Measurements from ENCODE around the gene VHLL. TPM values are rescaled to one million over a fixed set of nuclear protein-coding genes. Genes with fewer than 3 reads are reported as not detected.

VHLL gene
- total and polyA plus RNA-seq, 10 donors: not detected

DNA sequence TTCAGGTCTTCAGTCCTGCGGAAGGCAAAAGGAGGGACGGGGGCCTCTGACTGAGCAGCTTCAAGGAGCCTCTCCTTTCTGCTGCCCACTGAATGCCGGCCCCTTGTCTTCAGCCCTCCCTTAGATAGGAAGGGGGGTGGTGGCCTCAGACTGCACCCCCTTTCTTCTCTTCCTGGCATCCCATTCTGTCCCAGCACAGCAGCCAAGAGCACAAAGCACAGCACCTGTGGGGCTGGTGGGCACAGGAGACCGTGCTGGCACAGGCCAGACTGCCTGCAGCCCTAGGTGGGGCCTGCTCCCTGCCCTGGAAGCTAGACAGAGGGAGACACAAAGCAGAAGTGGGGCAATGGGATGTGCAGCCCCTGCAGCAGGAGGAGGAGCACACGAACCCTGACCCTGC lies 49.5 kb downstream of the VHLL start:
- Histone ChIP-seq H3K27ac (no peak overlapping the region), H3K27me3 (replicated peaks in 1 of 7) (peaks cover 0 to 23% (median 12%) of the 10 kb centered on the region in 7 donors), H3K4me1 (peaks cover 11 to 53% (median 21%) of the 10 kb centered on the region in 6 donors), H3K36me3 (peaks cover 0 to 59% (median 57%) of the 10 kb centered on the region in 6 donors), H3K9me3 (no peaks in the 10 kb centered on the region), H3K4me3 (no peak overlapping the region)
- DNase-seq: no peak
- WGBS, 5 donors: 80 to 93% (median 87%) methylated on average over 5 of the region's 5 CpGs
- intact Hi-C loops (cut with DNase I; ENCODE audit: low total_unique reads): no loop called here
- TF ChIP-seq, protein P1, sequence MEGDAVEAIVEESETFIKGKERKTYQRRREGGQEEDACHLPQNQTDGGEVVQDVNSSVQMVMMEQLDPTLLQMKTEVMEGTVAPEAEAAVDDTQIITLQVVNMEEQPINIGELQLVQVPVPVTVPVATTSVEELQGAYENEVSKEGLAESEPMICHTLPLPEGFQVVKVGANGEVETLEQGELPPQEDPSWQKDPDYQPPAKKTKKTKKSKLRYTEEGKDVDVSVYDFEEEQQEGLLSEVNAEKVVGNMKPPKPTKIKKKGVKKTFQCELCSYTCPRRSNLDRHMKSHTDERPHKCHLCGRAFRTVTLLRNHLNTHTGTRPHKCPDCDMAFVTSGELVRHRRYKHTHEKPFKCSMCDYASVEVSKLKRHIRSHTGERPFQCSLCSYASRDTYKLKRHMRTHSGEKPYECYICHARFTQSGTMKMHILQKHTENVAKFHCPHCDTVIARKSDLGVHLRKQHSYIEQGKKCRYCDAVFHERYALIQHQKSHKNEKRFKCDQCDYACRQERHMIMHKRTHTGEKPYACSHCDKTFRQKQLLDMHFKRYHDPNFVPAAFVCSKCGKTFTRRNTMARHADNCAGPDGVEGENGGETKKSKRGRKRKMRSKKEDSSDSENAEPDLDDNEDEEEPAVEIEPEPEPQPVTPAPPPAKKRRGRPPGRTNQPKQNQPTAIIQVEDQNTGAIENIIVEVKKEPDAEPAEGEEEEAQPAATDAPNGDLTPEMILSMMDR (IDR thresholded peaks at IDR 0.05 in 8 of 11, conservative IDR thresholded peaks at IDR 0.05 in 3 of 11): no peak
- TF ChIP-seq POLR2AphosphoS5 (IDR thresholded peaks at IDR 0.05): peak in 1 of 3 donors; percentile 42

Other genes starting within 250 kb of the VHLL start
- 10 to 100 TPM; 15.7 to 26.4 (median 21.2) TPM for gene UBQLN4, start 245.5 kb downstream of the VHLL start, total RNA-seq
- gene UBQLN4, start 245.5 kb downstream of the VHLL start, polyA plus RNA-seq: 10 to 100 TPM; 11.2 to 18.0 (median 12.2) TPM
- 10 to 100 TPM; 29.5 to 53.3 (median 42.3) TPM for gene LAMTOR2, start 244.5 kb downstream of the VHLL start, total RNA-seq
- gene LAMTOR2, start 244.5 kb downstream of the VHLL start, polyA plus RNA-seq: 100 to 1,000 TPM in 2 of 3 donors, 10 to 100 TPM in 1; 80.0 to 121 (median 107) TPM
- gene RAB25, start 238.1 kb downstream of the VHLL start, total RNA-seq: under 1 TPM in 2 of 7 donors, not detected in 5; 0.50 to 0.70 TPM
- gene RAB25, start 238.1 kb downstream of the VHLL start, polyA plus RNA-seq: under 1 TPM; 0.28 to 0.61 (median 0.45) TPM
- gene MEX3A, start 216.8 kb downstream of the VHLL start, total RNA-seq: under 1 TPM; 0.26 to 0.76 (median 0.38) TPM
- gene MEX3A, start 216.8 kb downstream of the VHLL start, polyA plus RNA-seq: under 1 TPM; 0.11 to 0.17 (median 0.16) TPM
- 100 to 1,000 TPM in 6 of 7 donors, 10 to 100 TPM in 1; 95.1 to 279 (median 124) TPM for gene LMNA, start 184.6 kb downstream of the VHLL start, total RNA-seq
- gene LMNA, start 184.6 kb downstream of the VHLL start, polyA plus RNA-seq: 10 to 100 TPM; 33.9 to 61.1 (median 39.4) TPM
- gene SEMA4A, start 145.7 kb downstream of the VHLL start, total RNA-seq: 10 to 100 TPM; 21.1 to 65.9 (median 37.7) TPM
- 1 to 10 TPM; 7.1 to 9.3 (median 9.1) TPM for gene SEMA4A, start 145.7 kb downstream of the VHLL start, polyA plus RNA-seq
- gene SLC25A44, start 105.2 kb downstream of the VHLL start, total RNA-seq: 10 to 100 TPM; 22.8 to 32.7 (median 29.0) TPM
- 1 to 10 TPM; 4.8 to 8.4 (median 6.2) TPM for gene SLC25A44, start 105.2 kb downstream of the VHLL start, polyA plus RNA-seq
- 10 to 100 TPM; 43.8 to 74.0 (median 59.5) TPM for gene PMF1, start 86.3 kb downstream of the VHLL start, total RNA-seq
- gene PMF1, start 86.3 kb downstream of the VHLL start, polyA plus RNA-seq: 10 to 100 TPM; 66.3 to 97.6 (median 79.3) TPM
- 1 to 10 TPM; 1.8 to 6.0 (median 2.5) TPM for gene BGLAP, start 57.1 kb downstream of the VHLL start, total RNA-seq
- 1 to 10 TPM; 1.7 to 2.4 (median 2.4) TPM for gene BGLAP, start 57.1 kb downstream of the VHLL start, polyA plus RNA-seq
- gene PAQR6, start 51.3 kb downstream of the VHLL start, total RNA-seq: 1 to 10 TPM in 6 of 7 donors, under 1 TPM in 1; 0.94 to 4.0 (median 1.8) TPM
- gene PAQR6, start 51.3 kb downstream of the VHLL start, polyA plus RNA-seq: 1 to 10 TPM in 2 of 3 donors, under 1 TPM in 1; 0.80 to 2.3 (median 2.2) TPM
- 10 to 100 TPM; 48.9 to 80.5 (median 70.8) TPM for gene SMG5, start 16.5 kb downstream of the VHLL start, total RNA-seq
- 10 to 100 TPM; 14.9 to 33.6 (median 17.7) TPM for gene SMG5, start 16.5 kb downstream of the VHLL start, polyA plus RNA-seq
- 1 to 10 TPM; 2.6 to 6.8 (median 4.6) TPM for gene TMEM79, start 15.0 kb downstream of the VHLL start, total RNA-seq
- 1 to 10 TPM; 3.4 to 5.3 (median 3.8) TPM for gene TMEM79, start 15.0 kb downstream of the VHLL start, polyA plus RNA-seq
- 10 to 100 TPM; 25.5 to 54.4 (median 44.2) TPM for gene GLMP, start 3.6 kb downstream of the VHLL start, total RNA-seq
- gene GLMP, start 3.6 kb downstream of the VHLL start, polyA plus RNA-seq: 10 to 100 TPM; 26.3 to 31.9 (median 30.6) TPM
- gene CCT3, start 39.0 kb upstream of the VHLL start, total RNA-seq: 100 to 1,000 TPM in 5 of 7 donors, 10 to 100 TPM in 2; 83.9 to 129 (median 104) TPM
- gene CCT3, start 39.0 kb upstream of the VHLL start, polyA plus RNA-seq: 100 to 1,000 TPM in 2 of 3 donors, 10 to 100 TPM in 1; 73.7 to 113 (median 106) TPM
- not detected for gene TSACC, start 39.2 kb upstream of the VHLL start, total RNA-seq
- gene TSACC, start 39.2 kb upstream of the VHLL start, polyA plus RNA-seq: 1 to 10 TPM in 2 of 3 donors, under 1 TPM in 1; 0.41 to 1.4 (median 1.3) TPM
- 1 to 10 TPM in 1 of 7 donors, under 1 TPM in 1, not detected in 5; 0.67 to 1.4 TPM for gene RHBG, start 69.9 kb upstream of the VHLL start, total RNA-seq
- under 1 TPM; 0.05 to 0.38 (median 0.13) TPM for gene RHBG, start 69.9 kb upstream of the VHLL start, polyA plus RNA-seq
- 100 to 1,000 TPM in 1 of 7 donors, 10 to 100 TPM in 6; 56.0 to 103 (median 71.4) TPM for gene MEF2D, start 201.5 kb upstream of the VHLL start, total RNA-seq
- gene MEF2D, start 201.5 kb upstream of the VHLL start, polyA plus RNA-seq: 10 to 100 TPM in 1 of 3 donors, 1 to 10 TPM in 2; 7.4 to 22.5 (median 7.6) TPM